NT2/D1 (cell line): ENCODE data around the gene DSG3.

Experiments used
- SUZ12 ChIP-seq: IDR thresholded peaks from 2 replicates; pipeline ENCODE4 v1.6.1; 2011; ENCODE audit not compliant: insufficient read length, insufficient read depth; ENCODE audit errors: extremely low read depth
- YY1 ChIP-seq: IDR thresholded peaks from 2 replicates; pipeline ENCODE4 v1.6.1; 2011; ENCODE audit not compliant: insufficient read length, insufficient read depth
- ZNF274 ChIP-seq: IDR thresholded peaks from 2 replicates; pipeline ENCODE4 v1.6.1; 2011; ENCODE audit warnings: mild to moderate bottlenecking, low read depth, low read length

DNA sequence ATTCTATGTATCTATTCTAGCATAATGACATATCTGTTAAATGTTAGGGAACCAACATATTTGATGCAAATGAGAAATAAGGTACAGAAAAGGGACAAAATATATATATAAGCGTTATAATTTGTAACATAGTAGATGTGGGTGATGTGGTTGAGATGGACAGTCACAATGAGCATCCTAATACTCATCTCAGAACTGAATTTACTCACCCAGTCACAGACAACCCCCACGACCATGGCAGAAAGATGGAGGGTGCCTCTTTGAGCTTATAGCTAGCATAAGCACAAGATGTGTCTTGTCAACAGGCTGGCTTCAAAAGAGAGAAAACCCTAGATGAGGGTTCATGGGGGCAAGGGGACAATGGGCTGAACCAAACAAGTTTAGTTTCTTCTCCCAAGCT is 9.1 kb upstream of the DSG3 start:
- TF ChIP-seq ZNF274 = no peak
- TF ChIP-seq YY1 = no peak
- TF ChIP-seq SUZ12 = no peak
